Right lobe of liver (tissue), 6 donors: Measurements from ENCODE around the gene C11orf52. TPM values are rescaled to one million over a fixed set of nuclear protein-coding genes. Genes with fewer than 3 reads are reported as not detected.

Source experiments
- ATAC-seq, 4 donors: fragments of 200-7000 bp; cut with Tn5 transposase; one replicate each; pipeline ENCODE4 v1.9.1; 2020; ENCODE audit warnings: mild to moderate bottlenecking in 4 of 4, moderate library complexity in 4 of 4
- DNase-seq, 3 donors: peaks; one replicate each; pipeline ENCODE4 v3.0.0-alpha.2; 2020
- H3K27ac ChIP-seq, 3 donors: fragments of 200-600 bp; one replicate each; pipeline ENCODE4 v1.8.0; 2022
- H3K27me3 ChIP-seq, 2 donors: fragments of 200-600 bp; one replicate each; pipeline ENCODE4 v1.8.0; 2022
- H3K36me3 ChIP-seq, 4 donors: fragments of 200-600 bp; sonication (generic) in 1 of 4; one replicate each; pipeline versions ENCODE4 v1.5.1 to v1.8.0; 2017 to 2022; ENCODE audit warnings: control low read depth in 1 of 4
- H3K4me1 ChIP-seq, 4 donors: fragments of 200-600 bp; sonication (generic) in 1 of 4; one replicate each; pipeline versions ENCODE4 v1.5.1 to v1.8.0; 2017 to 2022; ENCODE audit warnings: control low read depth in 1 of 4
- H3K4me3 ChIP-seq, 3 donors: fragments of 200-600 bp; one replicate each; pipeline ENCODE4 v1.8.0; 2022
- H3K9me3 ChIP-seq, 4 donors: fragments of 200-600 bp; sonication (generic) in 1 of 4; one replicate each; pipeline versions ENCODE4 v1.5.1 to v1.8.0; 2017 to 2022; ENCODE audit warnings: control low read depth in 1 of 4
- CTCF ChIP-seq, 4 donors: fragments of 200-600 bp in 3 of 4; fragments of 450-650 bp in 1 of 4; IDR thresholded peaks; one replicate each; pipeline versions ENCODE4 v1.5.1 to v1.8.0; 2016 to 2022; ENCODE audit warnings: antibody characterized with exemption in 4 of 4, mild to moderate bottlenecking in 2 of 4
- POLR2A ChIP-seq: fragments of 450-650 bp; IDR thresholded peaks from one replicate; pipeline ENCODE4 v1.6.1; 2017; ENCODE audit warnings: antibody characterized with exemption, mild to moderate bottlenecking
- WGBS: methylation state at CpG from one replicate; pipeline ENCODE4 v1.1.6; 2018; ENCODE audit warnings: low coverage, low lambda C conversion rate; ENCODE audit not compliant: insufficient coverage; ENCODE audit errors: missing lambda C conversion rate; 5-methylcytosine and 5-hydroxymethylcytosine counted together
- intact Hi-C, 2 donors: fragments of 100-400 bp; cut with DNase I; formaldehyde crosslinking; loops; one replicate each; pipeline versions ENCODE4 v1.11.2 to v1.14.1; 2022
- small RNA-seq, 2 experiments: library from RNA; depleted of rRNA; stranded (forward); fragments of <200 nt; gene quantifications; one replicate each; pipeline ENCODE3, GENCODE V24; 2016
- total RNA-seq, 6 experiments: library from RNA; depleted of rRNA in 2 of 6; stranded (reverse); fragments of >200 nt in 2 of 6; fragmentation: NEBNext Ultra II Directional in 3 of 6; extraction: Animal tissue kit (Norgen Biotek cat#: 25700) in 3 of 6; gene quantifications; one replicate each; pipeline versions ENCODE4 v1.1.0 to v1.2.4, GENCODE V29; 2016 to 2023
- donor health status: DM: no; HTN: yes; CAD: no.
- donor health status: DM: no; HTN: no; CAD: no.
- donor health status: DM: no; HTN: no; CAD: no.
- donor health status: DM: no; HTN: yes; CAD: no.
- donor health status: DM: no; HTN: yes; CAD: no.

The C11orf52 gene
- total RNA-seq, 6 experiments from 2014 or later, result 6.4 to 12.6 (median 10.3) TPM

- intact Hi-C loops, result no loop called here
- ATAC-seq (peak; percentile 41 to 52 (median 46)), DNase-seq (no peak)
- 56% methylated on average over 1 of the region's 2 CpGs for WGBS
- H3K36me3 ChIP-seq, result no peaks in the 10 kb centered on the region
- peak overlapping the region in 1 of 3 donors; percentile 20 for H3K27ac ChIP-seq
- H3K4me3 ChIP-seq, result no peak overlapping the region
- no peaks in the 10 kb centered on the region for H3K4me1 ChIP-seq
- no peaks in the 10 kb centered on the region for H3K27me3 ChIP-seq
- H3K9me3 ChIP-seq, result no peaks in the 10 kb centered on the region
- TF ChIP-seq POLR2A (no peak), CTCF (IDR thresholded peaks at IDR 0.05) (peak in 3 of 4 donors; percentile 15 to 37 (median 23))
Measured at GRCh38 chr11:111975076-111975806, 56.5 kb downstream of the C11orf52 start.

GRCh38 chr11:111976119-111976766 lies 57.5 kb downstream of the C11orf52 start:
- intact Hi-C loops, result no loop called here
- WGBS, result no CpG with 5 or more reads among the region's 7 CpGs
- TF ChIP-seq CTCF (IDR thresholded peaks at IDR 0.05) (no peak), POLR2A (no peak)
- no peak overlapping the region for H3K4me3 ChIP-seq
- peak overlapping the region; percentile 31 to 51 (median 49) for H3K27ac ChIP-seq
- H3K9me3 ChIP-seq, result no peaks in the 10 kb centered on the region
- H3K4me1 ChIP-seq, result peaks cover 0 to under 1% (median 0%) of the 10 kb centered on the region in 4 donors
- H3K27me3 ChIP-seq, result no peaks in the 10 kb centered on the region
- peaks cover 0 to 7% (median 0%) of the 10 kb centered on the region in 4 donors for H3K36me3 ChIP-seq
- DNase-seq (no peak), ATAC-seq (no peak)

Small RNA genes within 50 kb of the gene (small RNA-seq; reads per million reads assigned to genes)
- 0 reads per million in 2 experiments for gene C11orf52
- 0 reads per million in 2 experiments for gene RNA5SP351
- gene RPL37AP8, result 0 reads per million in 2 experiments

Other genes starting within 250 kb of the C11orf52 start
- 100 to 1,000 TPM in 1 of 6 experiments, 10 to 100 TPM in 5; 44.5 to 150 (median 59.6) TPM for gene PPP2R1B, start 152.5 kb upstream of the C11orf52 start, total RNA-seq
- 10 to 100 TPM; 15.0 to 20.8 (median 18.2) TPM for gene ALG9, start 47.3 kb upstream of the C11orf52 start, total RNA-seq
- 1 to 10 TPM in 4 of 6 experiments, under 1 TPM in 2; 0.90 to 1.3 (median 1.1) TPM for gene FDXACB1, start 39.7 kb upstream of the C11orf52 start, total RNA-seq
- gene CFAP68, start 39.4 kb upstream of the C11orf52 start, total RNA-seq, result 10 to 100 TPM; 10.6 to 22.9 (median 15.7) TPM
- 10 to 100 TPM in 2 of 6 experiments, 1 to 10 TPM in 4; 3.6 to 10.5 (median 6.7) TPM for gene CRYAB, start 7.1 kb upstream of the C11orf52 start, total RNA-seq
- gene HSPB2, start 6.2 kb upstream of the C11orf52 start, total RNA-seq, result under 1 TPM in 2 of 6 experiments, not detected in 4; 0.20 to 0.49 TPM
- gene DIXDC1, start 18.4 kb downstream of the C11orf52 start, total RNA-seq, result 10 to 100 TPM in 1 of 6 experiments, 1 to 10 TPM in 5; 4.5 to 10.4 (median 8.0) TPM
- gene DLAT, start 106.5 kb downstream of the C11orf52 start, total RNA-seq, result 10 to 100 TPM; 10.8 to 37.4 (median 23.3) TPM
- gene PIH1D2, start 155.1 kb downstream of the C11orf52 start, total RNA-seq, result under 1 TPM; 0.37 to 0.80 (median 0.37) TPM
- gene NKAPD1, start 155.4 kb downstream of the C11orf52 start, total RNA-seq, result 1 to 10 TPM; 4.7 to 7.7 (median 6.0) TPM
- 10 to 100 TPM; 27.9 to 36.6 (median 31.4) TPM for gene TIMM8B, start 167.8 kb downstream of the C11orf52 start, total RNA-seq
- gene SDHD, start 168.0 kb downstream of the C11orf52 start, total RNA-seq, result 100 to 1,000 TPM; 114 to 191 (median 130) TPM
- gene IL18, start 245.2 kb downstream of the C11orf52 start, total RNA-seq, result 1 to 10 TPM; 2.7 to 7.2 (median 4.4) TPM
- gene TEX12, start 248.5 kb downstream of the C11orf52 start, total RNA-seq, result under 1 TPM in 1 of 6 experiments, not detected in 5; 0.31 TPM